ENCODE data around the gene APBA2. TPM values are rescaled to one million over a fixed set of nuclear protein-coding genes. Genes with fewer than 3 reads are reported as not detected.
A peak's percentile ranks its signal among the peaks of the same experiment; 100 is the strongest.

APBA2 gene
- total and polyA plus RNA-seq, 3 donors from 2014 or later, result 18.5 to 37.7 (median 29.5) TPM

GRCh38 chr15:28915041-28915810 lies 29.5 kb downstream of the APBA2 start:
- Histone ChIP-seq H3K36me3 (ENCODE audit: low read depth, missing control alignments) (no peaks in the 10 kb centered on the region), H3K27me3 (no peaks in the 10 kb centered on the region), H3K27ac (no peak overlapping the region), H3K9me3 (no peaks in the 10 kb centered on the region), H3K4me3 (no peak overlapping the region), H3K4me1 (no peaks in the 10 kb centered on the region)
- intact Hi-C loops (cut with DNase I; ENCODE audit: low total_unique reads), result no loop called here
- DNase-seq, result no peak
- 93 to 100% methylated on average over 3 of the region's 3 CpGs for WGBS, 2 donors
- no peak for TF ChIP-seq POLR2A (IDR thresholded peaks at IDR 0.05)
- TF ChIP-seq CTCF (IDR thresholded peaks at IDR 0.05), result no peak

DNA sequence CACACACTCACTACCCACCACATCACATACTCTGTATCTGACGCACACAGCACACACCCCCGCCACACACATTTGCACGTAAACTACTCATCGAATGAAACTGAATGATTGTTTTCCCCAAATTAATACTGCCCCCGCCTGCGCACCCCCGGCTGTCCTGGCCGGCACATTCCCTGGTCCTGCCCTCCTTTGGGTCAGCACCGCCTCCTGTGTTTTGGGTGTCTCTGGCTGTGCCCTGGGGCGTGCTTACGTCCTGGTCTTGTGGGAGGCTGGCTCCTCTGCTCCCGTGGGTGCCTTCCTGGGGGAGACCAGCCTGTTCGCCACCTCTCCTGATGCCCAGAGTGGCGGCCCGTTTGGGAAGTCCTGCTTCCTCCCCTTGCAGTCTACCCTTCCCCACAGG lies 30.2 kb downstream of the APBA2 start:
- TF ChIP-seq CTCF (IDR thresholded peaks at IDR 0.05) (no peak), POLR2A (IDR thresholded peaks at IDR 0.05) (no peak)
- Histone ChIP-seq H3K9me3 (no peaks in the 10 kb centered on the region), H3K4me1 (no peaks in the 10 kb centered on the region), H3K36me3 (ENCODE audit: low read depth, missing control alignments) (no peaks in the 10 kb centered on the region), H3K27ac (no peak overlapping the region), H3K4me3 (no peak overlapping the region), H3K27me3 (no peaks in the 10 kb centered on the region)
- DNase-seq, result no peak
- intact Hi-C loops (cut with DNase I; ENCODE audit: low total_unique reads), result no loop called here
- 92 to 94% methylated on average over 15 of the region's 15 CpGs for WGBS, 2 donors

DNA sequence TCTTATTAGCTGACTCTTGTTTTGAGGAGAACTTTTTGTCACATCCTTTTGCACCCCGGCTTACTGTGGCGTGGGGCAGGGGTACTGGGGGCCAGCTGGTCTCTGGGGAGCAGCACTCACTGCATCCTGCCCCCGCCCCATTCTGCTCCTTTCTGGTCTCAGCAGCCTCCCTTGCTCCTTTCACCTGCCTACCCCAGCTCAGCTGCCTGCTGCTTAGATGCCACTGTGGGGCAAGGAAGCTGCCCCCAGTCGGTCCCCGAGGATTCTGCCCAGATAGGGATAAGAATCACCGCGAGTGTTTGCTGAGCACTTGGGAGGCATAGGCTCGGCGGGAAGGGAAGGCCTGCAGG lies 32.0 kb downstream of the APBA2 start:
- H3K4me3 ChIP-seq, result no peak overlapping the region
- WGBS, 2 donors, result 73 to 82% methylated on average over 2 to 9 of the region's 9 CpGs
- intact Hi-C loops (cut with DNase I; ENCODE audit: low total_unique reads), result no loop called here
- H3K4me1 ChIP-seq, result no peaks in the 10 kb centered on the region
- DNase-seq, result no peak
- H3K36me3 ChIP-seq (ENCODE audit: low read depth, missing control alignments), result no peaks in the 10 kb centered on the region
- H3K27me3 ChIP-seq, result no peaks in the 10 kb centered on the region
- no peaks in the 10 kb centered on the region for H3K9me3 ChIP-seq
- H3K27ac ChIP-seq, result no peak overlapping the region
- TF ChIP-seq CTCF (IDR thresholded peaks at IDR 0.05) (no peak), POLR2A (IDR thresholded peaks at IDR 0.05) (no peak)

- TF ChIP-seq POLR2A (IDR thresholded peaks at IDR 0.05), result no peak
- TF ChIP-seq CTCF (IDR thresholded peaks at IDR 0.05), result no peak
- no peaks in the 10 kb centered on the region for H3K36me3 ChIP-seq (ENCODE audit: low read depth, missing control alignments)
- H3K27ac ChIP-seq, result no peak overlapping the region
- no peak for DNase-seq
- H3K4me1 ChIP-seq, result no peaks in the 10 kb centered on the region
- peak overlapping the region; percentile 26 to 45 for H3K4me3 ChIP-seq
- H3K27me3 ChIP-seq, result no peaks in the 10 kb centered on the region
- WGBS, 2 donors, result 38 to 70% methylated on average over 9 to 41 of the region's 41 CpGs
- intact Hi-C loops (cut with DNase I; ENCODE audit: low total_unique reads), result no loop called here
- no peaks in the 10 kb centered on the region for H3K9me3 ChIP-seq
Measured at GRCh38 chr15:28918141-28918983, 32.6 kb downstream of the APBA2 start.
